HCT116 (cell line): ENCODE data around the gene CRLF3. TPM values are rescaled to one million over a fixed set of nuclear protein-coding genes. Genes with fewer than 3 reads are reported as not detected.

Source experiments
- ATAC-seq: fragments of 200-7000 bp; cut with Tn5 transposase; 2 replicates; pipeline ENCODE4 v1.9.1; 2020; ENCODE audit warnings: mild to moderate bottlenecking, moderate library complexity
- Bru-seq: library from RNA; stranded (reverse); fragments of 400-500 nt; gene quantifications from one replicate; lab custom pipeline; 2021; lab: Mats Ljungman, UMichigan
- BruChase-seq, 2 experiments: library from RNA; stranded (reverse); fragments of 400-500 nt; gene quantifications; one replicate each; lab custom pipeline; 2021; lab: Mats Ljungman, UMichigan
- BruUV-seq: library from RNA; stranded (reverse); fragments of 400-500 nt; replicated peaks from 2 replicates; lab custom pipeline; 2021; lab: Mats Ljungman, UMichigan
- CTCF ChIA-PET: fragments of 300-600 bp; sonication (Branson Sonifier 250); formaldehyde crosslinking; loops from one replicate; lab custom pipeline; 2021; ENCODE audit warnings: antibody characterized with exemption; lab: Charles Lee
- POLR2A ChIA-PET: fragments of 300-600, 350-600 bp; sonication (Branson Sonifier 250); formaldehyde crosslinking; loops from one replicate; lab custom pipeline; 2021; ENCODE audit warnings: antibody characterized with exemption; lab: Charles Lee
- RAD21 ChIA-PET, 2 experiments: fragments of 300-600 bp; sonication (Branson Sonifier 250); formaldehyde crosslinking; loops; one replicate each; lab custom pipeline; 2023; ENCODE audit warnings: low total read pairs in 2 of 2; ENCODE audit not compliant: uncharacterized antibody in 2 of 2, unreplicated experiment in 2 of 2, low non-redundant PET in 1 of 2; lab: Charles Lee
- DNase-seq: peaks from one replicate; pipeline ENCODE4 v3.0.0-alpha.2; 2010; ENCODE audit warnings: low read depth, low spot score
- H2AFZ ChIP-seq: fragments of 200-600 bp; shearing (Covaris generic), sonication (generic); 2 replicates; pipeline ENCODE4 v1.6.1; 2017; ENCODE audit warnings: low read depth, mixed run types, mixed read lengths, antibody characterized with exemption, low read length; ENCODE audit not compliant: poor library complexity, severe bottlenecking
- H3K27ac ChIP-seq: 2 replicates; pipeline ENCODE4 v1.5.1; 2012; ENCODE audit warnings: low read depth, low read length
- H3K27me3 ChIP-seq: fragments of 200-600 bp; sonication (generic); 2 replicates; pipeline ENCODE4 v1.6.1; 2016; ENCODE audit warnings: mixed run types, low read length, mixed read lengths; ENCODE audit not compliant: insufficient read depth
- H3K36me3 ChIP-seq, 2 experiments: fragments of 200-500 bp in 1 of 2; fragments of 200-600 bp in 1 of 2; sonication (Bioruptor generic) in 1 of 2; sonication (generic) in 1 of 2; 2 replicates each; pipeline versions ENCODE4 v1.5.1 to v1.6.1; 2014 to 2016; ENCODE audit warnings: low read length in 2 of 2, inconsistent platforms in 1 of 2, mixed read lengths in 1 of 2, mixed run types in 1 of 2; ENCODE audit not compliant: insufficient read depth in 2 of 2, control insufficient read depth in 1 of 2
- H3K4me1 ChIP-seq, 2 experiments: fragments of 200-600 bp in 1 of 2; sonication (generic) in 1 of 2; 2 replicates each; pipeline versions ENCODE4 v1.5.1 to v1.6.1; 2012 to 2017; ENCODE audit warnings: low read length in 2 of 2, inconsistent platforms in 1 of 2, mild to moderate bottlenecking in 1 of 2, mixed read lengths in 1 of 2, mixed run types in 1 of 2, moderate library complexity in 1 of 2; ENCODE audit not compliant: insufficient read depth in 2 of 2, control insufficient read depth in 1 of 2
- H3K4me2 ChIP-seq: fragments of 200-600 bp; sonication (generic); 2 replicates; pipeline ENCODE4 v1.6.1; 2017; ENCODE audit warnings: mixed run types, low read length, mixed read lengths
- H3K4me3 ChIP-seq, 2 experiments: fragments of 200-600 bp in 1 of 2; sonication (generic) in 1 of 2; replicated peaks in 1 of 2; 2 replicates each; pipeline ENCODE4 v1.5.1; 2011 to 2016; ENCODE audit warnings: low read length in 2 of 2, control low read depth in 1 of 2, low read depth in 1 of 2, mild to moderate bottlenecking in 1 of 2, mixed read lengths in 1 of 2, mixed run types in 1 of 2
- H3K79me2 ChIP-seq: fragments of 200-600 bp; sonication (generic); 2 replicates; pipeline ENCODE4 v1.6.1; 2017; ENCODE audit warnings: mild to moderate bottlenecking, mixed run types, low read length, moderate library complexity, mixed read lengths; ENCODE audit not compliant: insufficient read depth
- H3K9ac ChIP-seq: fragments of 200-600 bp; sonication (generic); 2 replicates; pipeline ENCODE4 v1.6.1; 2016; ENCODE audit warnings: low read length, mixed read lengths
- H3K9me2 ChIP-seq: fragments of 200-600 bp; sonication (generic), shearing (Covaris generic); 2 replicates; pipeline ENCODE4 v1.6.1; 2017; ENCODE audit warnings: mixed run types, mild to moderate bottlenecking, moderate library complexity; ENCODE audit not compliant: insufficient read depth
- H3K9me3 ChIP-seq, 2 experiments: fragments of 200-500 bp in 1 of 2; fragments of 200-600 bp in 1 of 2; sonication (Bioruptor generic) in 1 of 2; sonication (generic) in 1 of 2; 2 replicates each; pipeline ENCODE4 v1.6.1; 2014 to 2017; ENCODE audit warnings: low read length in 2 of 2, mixed read lengths in 2 of 2, inconsistent platforms in 1 of 2, low read depth in 1 of 2, mild to moderate bottlenecking in 1 of 2, mixed run types in 1 of 2, moderate library complexity in 1 of 2; ENCODE audit not compliant: control insufficient read depth in 1 of 2, insufficient read depth in 1 of 2
- H4K20me1 ChIP-seq: fragments of 200-600 bp; sonication (generic), shearing (Covaris generic); 2 replicates; pipeline ENCODE4 v1.6.1; 2017; ENCODE audit warnings: mixed run types, mild to moderate bottlenecking, moderate library complexity; ENCODE audit not compliant: insufficient read depth
- ATF3 ChIP-seq: IDR thresholded peaks from 2 replicates; pipeline ENCODE4 v1.6.1; 2012
- CEBPB ChIP-seq: IDR thresholded peaks from 2 replicates; pipeline ENCODE4 v1.6.1; 2012; ENCODE audit warnings: low read depth
- CTCF ChIP-seq, 3 experiments: fragments of 200-600 bp in 1 of 3; sonication (generic) in 1 of 3; IDR thresholded peaks in 2 of 3; conservative IDR thresholded peaks in 1 of 3; 2 replicates each; pipeline ENCODE4 v1.5.1; 2012 to 2017; ENCODE audit warnings: low read depth in 2 of 3, low read length in 2 of 3, antibody characterized with exemption in 1 of 3, borderline replicate concordance in 1 of 3, control low read depth in 1 of 3, mild to moderate bottlenecking in 1 of 3, mixed read lengths in 1 of 3, mixed run types in 1 of 3, moderate library complexity in 1 of 3; ENCODE audit not compliant: insufficient read depth in 1 of 3
- EGR1 ChIP-seq: IDR thresholded peaks from 2 replicates; pipeline ENCODE4 v1.6.1; 2012; ENCODE audit warnings: low read depth
- ELF1 ChIP-seq: IDR thresholded peaks from 2 replicates; pipeline ENCODE4 v1.6.1; 2012; ENCODE audit warnings: low read depth, borderline replicate concordance
- EZH2 ChIP-seq: fragments of 200-600 bp; sonication (generic); IDR thresholded peaks from 2 replicates; pipeline ENCODE4 v1.6.1; 2017; ENCODE audit warnings: antibody characterized with exemption, mixed run types
- EZH2phosphoT487 ChIP-seq: fragments of 200-600 bp; IDR thresholded peaks from 2 replicates; pipeline ENCODE4 v1.6.1; 2018; ENCODE audit warnings: antibody characterized with exemption, borderline replicate concordance
- FOSL1 ChIP-seq: IDR thresholded peaks from 2 replicates; pipeline ENCODE4 v1.6.1; 2012; ENCODE audit warnings: low read depth
- JUND ChIP-seq: IDR thresholded peaks from 2 replicates; pipeline ENCODE4 v1.6.1; 2012
- MAX ChIP-seq: IDR thresholded peaks from 2 replicates; pipeline ENCODE4 v1.6.1; 2012
- POLR2AphosphoS5 ChIP-seq: IDR thresholded peaks from 2 replicates; pipeline ENCODE4 v1.6.1; 2011; ENCODE audit warnings: mild to moderate bottlenecking, low read depth, low read length, moderate library complexity
- RAD21 ChIP-seq: IDR thresholded peaks from 2 replicates; pipeline ENCODE4 v1.6.1; 2012; ENCODE audit warnings: low read depth, mild to moderate bottlenecking
- REST ChIP-seq: IDR thresholded peaks from 2 replicates; pipeline ENCODE4 v1.6.1; 2012; ENCODE audit warnings: low read depth
- SP1 ChIP-seq: IDR thresholded peaks from 2 replicates; pipeline ENCODE4 v1.6.1; 2012; ENCODE audit warnings: low read depth
- SRF ChIP-seq: IDR thresholded peaks from 2 replicates; pipeline ENCODE4 v1.6.1; 2012; ENCODE audit warnings: low read depth
- TCF7L2 ChIP-seq: IDR thresholded peaks from 2 replicates; pipeline ENCODE4 v1.7.0; 2011; ENCODE audit warnings: borderline replicate concordance, inconsistent platforms; ENCODE audit not compliant: insufficient read depth, insufficient read length; ENCODE audit errors: extremely low read depth
- YY1 ChIP-seq: IDR thresholded peaks from 2 replicates; pipeline ENCODE4 v1.6.1; 2011; ENCODE audit warnings: low read length, low read depth, moderate library complexity, mild to moderate bottlenecking; ENCODE audit not compliant: insufficient replicate concordance; ENCODE audit errors: extremely low read depth
- ZFX ChIP-seq: fragments of 450-650 bp; IDR thresholded peaks from 2 replicates; pipeline ENCODE4 v1.6.1; 2017
- ZNF274 ChIP-seq: fragments of 200-500 bp; sonication (Bioruptor generic); IDR thresholded peaks from 2 replicates; pipeline ENCODE4 v1.6.1; 2014; ENCODE audit warnings: mild to moderate bottlenecking, low read depth, low read length, inconsistent platforms
- intact Hi-C: fragments of 100-400 bp; cut with micrococcal nuclease; formaldehyde crosslinking; loops from 2 replicates; pipeline ENCODE4 v1.10.0; 2022
- long read RNA-seq: library from polyadenylated mRNA; unstranded; transcript quantifications from one replicate; pipeline ENCODE4 v2.0.0, GENCODE V29; 2021; ENCODE audit not compliant: unreplicated experiment
- polyA plus RNA-seq: library from polyadenylated mRNA; unstranded; fragments of >200 nt; gene quantifications from 2 replicates; pipeline ENCODE4 v1.2.1, GENCODE V29; 2012; ENCODE audit warnings: missing spikeins
- total RNA-seq: library from RNA; stranded (reverse); gene quantifications from one replicate; pipeline ENCODE4 v1.2.1, GENCODE V29; 2021; ENCODE audit not compliant: unreplicated experiment

The CRLF3 gene
- total RNA-seq (32.4 TPM), Bru-seq, nascent RNA (percentile 72 among the genes with signal in this experiment), BruChase-seq, experiment 1, labeled RNA remaining after a 6-hour chase (percentile 83 among the genes with signal in this experiment), BruChase-seq, experiment 2, labeled RNA remaining after a 2-hour chase (percentile 76 among the genes with signal in this experiment)
- 14.4 and 18.7 TPM in 2 replicates for polyA plus RNA-seq
- long read RNA-seq, transcript CRLF3-201 (8 exons, 2,957 nt), result major isoform, 81 of 118 reads
- long read RNA-seq, partial matches to known transcripts, result 6 of 118 reads
- long read RNA-seq, other reads (novel, unspliced or antisense), result 30 of 118 reads

- CTCF ChIA-PET, result interaction anchor here (0.9 to 2.4 kb wide), 4 partner anchors 12 to 488 kb away, joined by 3 to 7 read pairs (median 5); partner anchors contain the start of gene GOSR1
- BruUV-seq, result no TSS peak
- no peak for TF ChIP-seq ZNF274
- TF ChIP-seq SP1, result peak; percentile 72
- peak; percentile 92 for TF ChIP-seq ZFX
- peak; percentile 88 for TF ChIP-seq MAX
- no peak for TF ChIP-seq CEBPB
- no peak for TF ChIP-seq SRF
- peak; percentile 63 for TF ChIP-seq FOSL1
- no peak for TF ChIP-seq EZH2
- TF ChIP-seq REST, result no peak
- peak; percentile 93 for TF ChIP-seq POLR2AphosphoS5
- TF ChIP-seq EZH2phosphoT487, result no peak
- no peak for TF ChIP-seq TCF7L2
- no peak for TF ChIP-seq ELF1
- no peak for TF ChIP-seq ATF3
- no peak for TF ChIP-seq YY1
- no peak for TF ChIP-seq JUND
- TF ChIP-seq EGR1, result no peak
- peak; percentile 54 to 63 (median 55) for TF ChIP-seq CTCF (IDR thresholded peaks at IDR 0.05 in 2 of 3, conservative IDR thresholded peaks at IDR 0.05 in 1 of 3; ENCODE audit: borderline replicate concordance in 1 of 3, insufficient read depth in 1 of 3, low read depth in 2 of 3, low read length in 2 of 3)
- TF ChIP-seq RAD21, result 0 out of 2 replicates have a peak, but pooled peaks have one; percentile 28
These were observed at the start of gene CRLF3 for GRCh38 chr17:30824356-30825145. CRLF3 (minus strand) TSS chr17:30824692; CDS start chr17:30824651, 41 bp downstream.

More at GRCh38 chr17:30824356-30825145, at the start of gene CRLF3:
- H3K9me2 ChIP-seq, result no peaks in the 10 kb centered on the region
- DNase-seq, result peak; percentile 79
- peak within 1 kb of the TSS; percentile 80 for H3K9ac ChIP-seq
- RAD21 ChIA-PET, result no interaction called here
- peaks cover 49% of the 10 kb centered on the region for H3K79me2 ChIP-seq
- peaks cover 15 to 33% of the 10 kb centered on the region in 2 experiments for H3K4me1 ChIP-seq
- POLR2A ChIA-PET, result no interaction called here
- peaks cover 7% of the 10 kb centered on the region; the same call in 1 of the 2 replicates for H4K20me1 ChIP-seq
- H3K4me3 ChIP-seq, result peak within 1 kb of the TSS; percentile 77 to 81
- no peaks in the 10 kb centered on the region for H3K36me3 ChIP-seq
- intact Hi-C loops, result no loop called here
- H3K4me2 ChIP-seq, result peak within 1 kb of the TSS; percentile 78
- H2AFZ ChIP-seq, result peak within 1 kb of the TSS; percentile 13
- no peaks in the 10 kb centered on the region for H3K27me3 ChIP-seq
- peak; percentile 93 for ATAC-seq
- H3K27ac ChIP-seq, result peak within 1 kb of the TSS; percentile 94
- H3K9me3 ChIP-seq, result no peaks in the 10 kb centered on the region
